Measurements from ENCODE around the gene FBXO10. TPM values are rescaled to one million over a fixed set of nuclear protein-coding genes. Genes with fewer than 3 reads are reported as not detected.
A peak's percentile ranks its signal among the peaks of the same experiment; 100 is the strongest.

The FBXO10 gene
- total and polyA plus RNA-seq, 2 of the 8 experiments (the other 6 are each of a cell fraction or from before 2014, with no cell fraction given): 13.1 to 13.9 TPM

DNA sequence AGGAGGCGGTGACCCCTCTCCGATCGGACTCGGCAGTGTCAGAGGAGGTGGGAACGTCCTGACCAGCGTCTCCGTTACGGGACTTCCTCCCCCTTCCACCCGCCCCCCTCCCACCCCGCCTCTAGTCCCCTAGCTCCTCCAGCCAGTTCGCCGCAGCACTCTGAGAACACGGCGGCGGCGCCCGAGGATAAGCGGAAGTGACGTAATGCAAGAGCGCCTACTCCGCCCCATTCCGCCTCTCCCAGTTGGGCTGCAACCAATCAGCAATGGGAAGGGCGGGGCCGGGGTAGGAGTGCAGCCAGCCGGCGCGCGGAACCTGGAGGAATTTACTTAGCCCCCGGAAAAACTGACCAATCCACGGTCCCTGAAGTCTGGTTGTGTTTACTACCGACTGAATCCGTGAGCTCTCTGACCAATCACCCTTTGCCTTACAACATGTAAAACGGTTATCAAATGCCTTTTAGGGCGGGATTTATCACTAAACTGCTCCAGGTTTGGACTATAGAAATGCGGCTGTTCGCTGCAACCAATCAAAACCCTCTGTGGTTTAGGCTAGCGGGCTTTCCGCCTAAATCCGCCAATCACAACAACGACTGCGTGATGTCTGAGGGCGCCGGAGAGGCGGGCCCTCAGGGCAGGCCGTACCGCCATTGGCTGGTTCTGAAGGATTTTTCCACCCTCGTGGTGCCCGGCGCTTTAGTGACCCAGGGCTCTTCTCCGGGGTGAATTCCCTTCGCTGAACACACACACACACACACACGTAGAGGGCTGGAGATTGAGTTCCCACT lies 110.7 kb downstream of the FBXO10 start, which contains the start of gene ZBTB5 (continued):
- TF ChIP-seq SUZ12 (IDR thresholded peaks at IDR 0.05; ENCODE audit: low read length): no peak
- TF ChIP-seq BCL11A (IDR thresholded peaks at IDR 0.05; ENCODE audit: low read depth in 2 of 2, low read length in 2 of 2): no peak
- peak; percentile 54 for TF ChIP-seq SP2 (IDR thresholded peaks at IDR 0.05; ENCODE audit: low read length)
- peak; percentile 96 for TF ChIP-seq SP1 (IDR thresholded peaks at IDR 0.05; ENCODE audit: low read depth, low read length)
- TF ChIP-seq, protein P1, sequence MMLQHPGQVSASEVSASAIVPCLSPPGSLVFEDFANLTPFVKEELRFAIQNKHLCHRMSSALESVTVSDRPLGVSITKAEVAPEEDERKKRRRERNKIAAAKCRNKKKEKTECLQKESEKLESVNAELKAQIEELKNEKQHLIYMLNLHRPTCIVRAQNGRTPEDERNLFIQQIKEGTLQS (IDR thresholded peaks at IDR 0.05; ENCODE audit: insufficient read depth, low read depth, low read length): peak; percentile 40; the same call in 1 of the 2 replicates
- TF ChIP-seq EZH2 (IDR thresholded peaks at IDR 0.05; ENCODE audit: low read depth, low read length, severe bottlenecking): no peak
- TF ChIP-seq POLR2AphosphoS5 (IDR thresholded peaks at IDR 0.05; ENCODE audit: low read depth, low read length): peak; percentile 79
- TF ChIP-seq POLR2A (IDR thresholded peaks at IDR 0.05; ENCODE audit: control extremely low read depth in 1 of 2, low read depth in 2 of 2, low read length in 2 of 2): peak; percentile 52 to 62; a peak in 2 of 3 replicates
- peak; percentile 55; the same call in 1 of the 2 replicates for TF ChIP-seq CHD2 (IDR thresholded peaks at IDR 0.05; ENCODE audit: low read length)
- TF ChIP-seq EP300 (IDR thresholded peaks at IDR 0.05; ENCODE audit: borderline replicate concordance in 1 of 2, low read depth in 2 of 2, low read length in 2 of 2): no peak
- TF ChIP-seq TBP (IDR thresholded peaks at IDR 0.05; ENCODE audit: low read depth, low read length): peak; percentile 78
- TF ChIP-seq CTBP2 (IDR thresholded peaks at IDR 0.05; ENCODE audit: borderline replicate concordance, insufficient read depth, insufficient read length, low read length): no peak
- TF ChIP-seq, protein P2, sequence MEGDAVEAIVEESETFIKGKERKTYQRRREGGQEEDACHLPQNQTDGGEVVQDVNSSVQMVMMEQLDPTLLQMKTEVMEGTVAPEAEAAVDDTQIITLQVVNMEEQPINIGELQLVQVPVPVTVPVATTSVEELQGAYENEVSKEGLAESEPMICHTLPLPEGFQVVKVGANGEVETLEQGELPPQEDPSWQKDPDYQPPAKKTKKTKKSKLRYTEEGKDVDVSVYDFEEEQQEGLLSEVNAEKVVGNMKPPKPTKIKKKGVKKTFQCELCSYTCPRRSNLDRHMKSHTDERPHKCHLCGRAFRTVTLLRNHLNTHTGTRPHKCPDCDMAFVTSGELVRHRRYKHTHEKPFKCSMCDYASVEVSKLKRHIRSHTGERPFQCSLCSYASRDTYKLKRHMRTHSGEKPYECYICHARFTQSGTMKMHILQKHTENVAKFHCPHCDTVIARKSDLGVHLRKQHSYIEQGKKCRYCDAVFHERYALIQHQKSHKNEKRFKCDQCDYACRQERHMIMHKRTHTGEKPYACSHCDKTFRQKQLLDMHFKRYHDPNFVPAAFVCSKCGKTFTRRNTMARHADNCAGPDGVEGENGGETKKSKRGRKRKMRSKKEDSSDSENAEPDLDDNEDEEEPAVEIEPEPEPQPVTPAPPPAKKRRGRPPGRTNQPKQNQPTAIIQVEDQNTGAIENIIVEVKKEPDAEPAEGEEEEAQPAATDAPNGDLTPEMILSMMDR (IDR thresholded peaks at IDR 0.05; ENCODE audit: control extremely low read depth in 1 of 3, insufficient read depth in 1 of 3, low read depth in 1 of 3, low read length in 3 of 3): no peak
- peak; percentile 30; the same call in 1 of the 2 replicates for TF ChIP-seq YY1 (IDR thresholded peaks at IDR 0.05; ENCODE audit: low read depth, low read length)
- no peak for TF ChIP-seq MAFK (IDR thresholded peaks at IDR 0.05; ENCODE audit: low read depth, low read length)
- TF ChIP-seq SRF (IDR thresholded peaks at IDR 0.05; ENCODE audit: low read depth, low read length): no peak; the same call in 1 of the 2 replicates
- TF ChIP-seq SAP30 (IDR thresholded peaks at IDR 0.05; ENCODE audit: insufficient read depth, insufficient replicate concordance, low read length): peak; percentile 25
- 0 out of 2 replicates have a peak, but pooled peaks have one; percentile 4 for TF ChIP-seq KDM5A (IDR thresholded peaks at IDR 0.05; ENCODE audit: low read length)
- peak; percentile 92 for TF ChIP-seq CREB1 (IDR thresholded peaks at IDR 0.05)
- no peak for TF ChIP-seq SIN3A (conservative IDR thresholded peaks at IDR 0.05 in 1 of 2, IDR thresholded peaks at IDR 0.05 in 1 of 2; ENCODE audit: low read depth in 1 of 2, low read length in 2 of 2)
